OCI-LY3 (cell line): ENCODE results near the gene NCKAP5.

Source experiments
- H2AFZ ChIP-seq: fragments of 200-600, 300-600 bp; shearing (Covaris generic); 2 replicates; pipeline ENCODE4 v1.6.0; 2014; ENCODE audit warnings: antibody characterized with exemption, low read depth, low read length
- H3K27ac ChIP-seq: fragments of 200-600, 300-600 bp; sonication (generic); 2 replicates; pipeline ENCODE4 v1.5.1; 2014; ENCODE audit warnings: mild to moderate bottlenecking, low read length, moderate library complexity, mixed read lengths
- H3K27me3 ChIP-seq: fragments of 200-600, 300-600 bp; sonication (generic); 2 replicates; pipeline ENCODE4 v1.6.1; 2014; ENCODE audit warnings: low read depth, low read length, mixed read lengths
- H3K36me3 ChIP-seq: fragments of 200-600, 300-600 bp; sonication (generic); replicated peaks from 2 replicates; pipeline ENCODE3; 2014; ENCODE audit warnings: low read depth, low read length, mixed read lengths
- H3K4me1 ChIP-seq: fragments of 300-600, 200-600 bp; sonication (generic); 2 replicates; pipeline ENCODE4 v1.6.1; 2014; ENCODE audit warnings: low read length, mixed read lengths
- H3K4me2 ChIP-seq: fragments of 200-600, 300-600 bp; sonication (generic); 2 replicates; pipeline ENCODE4 v1.6.1; 2014; ENCODE audit warnings: low read length, mixed read lengths
- H3K4me3 ChIP-seq: fragments of 300-600, 200-600 bp; sonication (generic); 2 replicates; pipeline ENCODE4 v1.5.1; 2014; ENCODE audit warnings: antibody characterized with exemption, mild to moderate bottlenecking, low read length, moderate library complexity
- H3K79me2 ChIP-seq: fragments of 300-600, 200-600 bp; shearing (Covaris generic); 2 replicates; pipeline ENCODE4 v1.6.1; 2014; ENCODE audit warnings: mild to moderate bottlenecking, low read length, mixed read lengths
- H3K9ac ChIP-seq: fragments of 300-600, 200-600 bp; shearing (Covaris generic); 2 replicates; pipeline ENCODE4 v1.6.0; 2014; ENCODE audit warnings: mild to moderate bottlenecking, low read length, moderate library complexity
- H3K9me3 ChIP-seq: fragments of 200-600, 300-600 bp; shearing (Covaris generic); 2 replicates; pipeline ENCODE4 v1.6.1; 2014; ENCODE audit warnings: low read length, mixed read lengths; ENCODE audit not compliant: insufficient read depth
- H4K20me1 ChIP-seq: fragments of 200-600, 300-600 bp; sonication (generic); 2 replicates; pipeline ENCODE4 v1.6.1; 2016; ENCODE audit warnings: low read length, mixed read lengths; ENCODE audit not compliant: insufficient read depth
- EZH2phosphoT487 ChIP-seq: fragments of 200-600 bp; shearing (Covaris generic); IDR thresholded peaks from 2 replicates; pipeline ENCODE4 v1.6.1; 2018; ENCODE audit warnings: antibody characterized with exemption, mixed run types, low read depth
- TF ChIP-seq, protein P1 (sequence below): fragments of 200-600, 300-600 bp; sonication (generic); IDR thresholded peaks from 2 replicates; pipeline ENCODE4 v1.5.1; 2014; ENCODE audit warnings: antibody characterized with exemption, low read length, low read depth

The NCKAP5 gene

DNA sequence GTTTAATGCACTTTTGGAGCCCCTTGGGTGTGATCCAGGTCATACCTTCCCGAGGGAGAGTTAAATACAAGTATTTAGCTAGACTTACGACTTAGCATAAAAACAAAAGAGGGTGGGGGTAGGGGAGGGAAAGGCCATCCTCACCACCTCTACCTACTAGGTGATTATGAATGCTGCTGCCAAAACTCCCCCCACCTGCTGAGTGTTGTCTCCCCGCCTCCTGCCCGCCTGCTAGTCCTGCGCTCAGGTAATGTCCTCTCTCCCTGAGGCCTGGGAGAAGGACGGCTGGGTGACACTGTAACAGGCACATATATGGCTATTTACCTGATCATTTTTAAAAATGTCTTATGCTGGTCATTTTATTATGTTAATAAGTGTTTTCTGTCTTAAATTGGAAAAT lies 3.0 kb upstream of the NCKAP5 start:
- Histone ChIP-seq H3K4me1 (no peaks in the 10 kb centered on the region), H3K79me2 (no peaks in the 10 kb centered on the region), H3K9me3 (no peaks in the 10 kb centered on the region), H3K4me3 (no peak overlapping the region), H3K36me3 (no peaks in the 10 kb centered on the region), H3K4me2 (no peak overlapping the region), H3K27me3 (no peaks in the 10 kb centered on the region), H4K20me1 (no peaks in the 10 kb centered on the region), H3K9ac (no peak overlapping the region), H2AFZ (no peak overlapping the region), H3K27ac (no peak overlapping the region)
- TF ChIP-seq EZH2phosphoT487: no peak
- TF ChIP-seq, protein P1, sequence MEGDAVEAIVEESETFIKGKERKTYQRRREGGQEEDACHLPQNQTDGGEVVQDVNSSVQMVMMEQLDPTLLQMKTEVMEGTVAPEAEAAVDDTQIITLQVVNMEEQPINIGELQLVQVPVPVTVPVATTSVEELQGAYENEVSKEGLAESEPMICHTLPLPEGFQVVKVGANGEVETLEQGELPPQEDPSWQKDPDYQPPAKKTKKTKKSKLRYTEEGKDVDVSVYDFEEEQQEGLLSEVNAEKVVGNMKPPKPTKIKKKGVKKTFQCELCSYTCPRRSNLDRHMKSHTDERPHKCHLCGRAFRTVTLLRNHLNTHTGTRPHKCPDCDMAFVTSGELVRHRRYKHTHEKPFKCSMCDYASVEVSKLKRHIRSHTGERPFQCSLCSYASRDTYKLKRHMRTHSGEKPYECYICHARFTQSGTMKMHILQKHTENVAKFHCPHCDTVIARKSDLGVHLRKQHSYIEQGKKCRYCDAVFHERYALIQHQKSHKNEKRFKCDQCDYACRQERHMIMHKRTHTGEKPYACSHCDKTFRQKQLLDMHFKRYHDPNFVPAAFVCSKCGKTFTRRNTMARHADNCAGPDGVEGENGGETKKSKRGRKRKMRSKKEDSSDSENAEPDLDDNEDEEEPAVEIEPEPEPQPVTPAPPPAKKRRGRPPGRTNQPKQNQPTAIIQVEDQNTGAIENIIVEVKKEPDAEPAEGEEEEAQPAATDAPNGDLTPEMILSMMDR: no peak

DNA sequence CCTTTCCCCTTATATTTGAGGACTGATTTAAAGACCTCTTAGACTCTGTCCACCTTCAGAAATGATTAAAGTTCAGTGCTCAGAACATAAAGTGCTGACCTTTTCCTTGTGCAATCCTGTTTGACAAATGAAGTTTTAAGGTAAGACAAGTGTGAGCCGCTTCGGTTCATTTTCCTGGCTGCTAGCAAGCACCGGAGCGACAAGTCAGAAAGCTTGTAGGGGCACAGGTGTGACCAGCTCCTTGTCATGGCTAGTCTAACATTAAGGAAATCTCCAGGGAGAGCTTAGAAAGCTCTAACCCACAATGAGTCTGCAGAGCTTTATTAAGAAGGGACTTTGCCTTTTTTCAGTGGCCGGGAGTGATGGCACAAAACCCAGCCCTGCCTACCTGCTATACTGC lies 2.3 kb upstream of the NCKAP5 start:
- Histone ChIP-seq H3K27ac (no peak overlapping the region), H4K20me1 (no peaks in the 10 kb centered on the region), H2AFZ (no peak overlapping the region), H3K79me2 (no peaks in the 10 kb centered on the region), H3K9me3 (no peaks in the 10 kb centered on the region), H3K27me3 (no peaks in the 10 kb centered on the region), H3K4me2 (no peak overlapping the region), H3K9ac (no peak overlapping the region), H3K4me1 (no peaks in the 10 kb centered on the region), H3K4me3 (no peak overlapping the region), H3K36me3 (no peaks in the 10 kb centered on the region)
- TF ChIP-seq, protein P1: no peak
- no peak for TF ChIP-seq EZH2phosphoT487

DNA sequence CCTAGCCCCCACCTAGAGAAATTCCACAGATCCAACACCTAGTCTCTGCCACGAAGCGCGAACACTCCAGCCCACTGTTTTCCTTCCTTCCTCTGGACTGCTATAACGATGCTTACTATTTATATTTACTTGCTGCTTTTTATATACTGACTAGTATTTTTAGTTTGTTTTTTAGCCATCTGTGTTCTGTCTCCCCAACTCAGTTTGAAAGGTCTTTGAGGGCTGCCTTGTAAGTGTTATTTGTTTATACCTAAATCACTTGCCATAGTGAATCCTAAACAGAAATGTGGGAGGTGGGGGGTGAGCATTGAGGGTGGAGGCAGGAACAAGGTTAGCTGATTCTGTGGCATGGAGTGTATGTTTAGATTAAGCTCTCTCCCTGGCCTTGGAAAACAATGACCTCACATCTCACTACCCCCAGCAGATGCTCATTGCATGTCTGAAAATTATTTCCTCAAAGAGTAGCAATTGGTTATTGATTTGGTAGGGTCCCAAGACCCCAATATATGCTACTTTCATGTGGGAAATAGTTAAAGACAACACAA lies 1.1 kb upstream of the NCKAP5 start:
- H3K4me1 ChIP-seq: no peaks in the 10 kb centered on the region
- H3K4me3 ChIP-seq: no peak overlapping the region
- no peak overlapping the region for H3K9ac ChIP-seq
- H3K4me2 ChIP-seq: no peak overlapping the region
- no peaks in the 10 kb centered on the region for H3K79me2 ChIP-seq
- no peak overlapping the region for H3K27ac ChIP-seq
- TF ChIP-seq EZH2phosphoT487: no peak
- TF ChIP-seq, protein P1: no peak
- H3K9me3 ChIP-seq: no peaks in the 10 kb centered on the region
- H3K36me3 ChIP-seq: no peaks in the 10 kb centered on the region
- no peaks in the 10 kb centered on the region for H3K27me3 ChIP-seq
- H2AFZ ChIP-seq: no peak overlapping the region
- no peaks in the 10 kb centered on the region for H4K20me1 ChIP-seq

DNA sequence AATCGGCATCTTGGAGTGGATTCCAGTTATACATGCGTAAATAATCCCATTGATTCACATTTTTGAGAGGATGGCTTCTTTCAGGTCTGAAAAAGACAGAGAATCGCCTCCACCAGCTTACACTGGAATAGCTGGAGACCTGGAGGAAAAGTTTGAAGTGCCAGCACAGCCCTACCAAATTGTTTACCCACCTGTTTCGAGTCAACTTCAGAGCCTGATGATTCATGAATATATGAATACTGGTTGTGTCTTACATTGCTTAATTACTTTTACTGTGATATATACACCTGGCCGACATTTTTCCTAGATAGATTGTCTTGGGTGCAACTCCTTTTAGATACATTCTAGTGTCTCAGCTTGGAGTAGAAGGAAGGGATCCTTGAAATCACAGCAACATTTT lies 335 bp upstream of the NCKAP5 start:
- Histone ChIP-seq H2AFZ (no peak overlapping the region), H4K20me1 (no peaks in the 10 kb centered on the region), H3K4me2 (no peak overlapping the region), H3K27me3 (no peaks in the 10 kb centered on the region), H3K4me1 (no peaks in the 10 kb centered on the region), H3K4me3 (no peak overlapping the region), H3K36me3 (no peaks in the 10 kb centered on the region), H3K9me3 (no peaks in the 10 kb centered on the region), H3K27ac (no peak overlapping the region), H3K79me2 (no peaks in the 10 kb centered on the region), H3K9ac (no peak overlapping the region)
- TF ChIP-seq, protein P1: no peak
- no peak for TF ChIP-seq EZH2phosphoT487
